Measurements from ENCODE around the gene CYP2U1.
"Not testable (repeated sequence)": the region's sequence is repeated elsewhere in the genome, so short reads cannot be mapped to it uniquely, and the experiment has no call there.

CYP2U1 gene

GRCh38 chr4:107930821-107931774 lies at the start of gene CYP2U1:
TSS of gene CYP2U1 (plus strand) at chr4:107931549. CDS start at chr4:107931644, 95 bp downstream.
- peak; percentile 68 for DNase-seq

GRCh38 chr4:107885865-107886264 lies 45.5 kb upstream of the CYP2U1 start:
- no peak for DNase-seq

- DNase-seq = no peak
Measured at GRCh38 chr4:107888237-107888636, 43.1 kb upstream of the CYP2U1 start.

- DNase-seq = no peak
Measured at GRCh38 chr4:107890779-107891178, 40.6 kb upstream of the CYP2U1 start.

GRCh38 chr4:107891299-107891698 lies 40.0 kb upstream of the CYP2U1 start:
- no peak for DNase-seq

GRCh38 chr4:107893171-107894137 lies 37.9 kb upstream of the CYP2U1 start:
- DNase-seq = no peak

- DNase-seq = no peak
Measured at GRCh38 chr4:107894138-107894603, 37.2 kb upstream of the CYP2U1 start.

- no peak for DNase-seq
Measured at GRCh38 chr4:107896158-107896645, 35.1 kb upstream of the CYP2U1 start.

- no peak for DNase-seq
Measured at GRCh38 chr4:107896646-107897045, 34.7 kb upstream of the CYP2U1 start.

- DNase-seq = no peak
Measured at GRCh38 chr4:107897823-107898222, 33.5 kb upstream of the CYP2U1 start.

- no peak for DNase-seq
Measured at GRCh38 chr4:107900067-107900466, 31.3 kb upstream of the CYP2U1 start.

GRCh38 chr4:107900508-107900907 lies 30.8 kb upstream of the CYP2U1 start:
- no peak for DNase-seq

GRCh38 chr4:107901213-107901934 lies 30.0 kb upstream of the CYP2U1 start:
- no peak for DNase-seq

- no peak for DNase-seq
Measured at GRCh38 chr4:107902715-107903114, 28.6 kb upstream of the CYP2U1 start.

GRCh38 chr4:107905082-107905481 lies 26.3 kb upstream of the CYP2U1 start:
- DNase-seq = not testable (repeated sequence)

GRCh38 chr4:107906458-107907100 lies 24.8 kb upstream of the CYP2U1 start:
- DNase-seq = no peak

GRCh38 chr4:107908377-107908776 lies 23.0 kb upstream of the CYP2U1 start:
- DNase-seq = no peak

GRCh38 chr4:107913283-107913899 lies 18.0 kb upstream of the CYP2U1 start:
- peak; percentile 25 for DNase-seq

GRCh38 chr4:107915220-107915619 lies 16.1 kb upstream of the CYP2U1 start:
- no peak for DNase-seq

GRCh38 chr4:107916623-107917022 lies 14.7 kb upstream of the CYP2U1 start:
- DNase-seq = no peak

GRCh38 chr4:107917500-107917899 lies 13.8 kb upstream of the CYP2U1 start:
- no peak for DNase-seq
